H1 (cell line): Measurements from ENCODE around the gene PRSS38. TPM values are rescaled to one million over a fixed set of nuclear protein-coding genes. Genes with fewer than 3 reads are reported as not detected.

Source experiments
- ATF3 ChIP-seq: IDR thresholded peaks from 2 replicates; pipeline ENCODE4 v1.6.1; 2011; ENCODE audit warnings: low read depth, mild to moderate bottlenecking, low read length; ENCODE audit not compliant: insufficient read depth
- CHD7 ChIP-seq: fragments of 300-600 bp; sonication (generic); IDR thresholded peaks from 2 replicates; pipeline ENCODE4 v1.7.1; 2012; ENCODE audit warnings: low read length, moderate library complexity, mild to moderate bottlenecking, inconsistent platforms; ENCODE audit not compliant: insufficient replicate concordance
- GTF2F1 ChIP-seq: IDR thresholded peaks from 2 replicates; pipeline ENCODE4 v1.6.1; 2012; ENCODE audit warnings: low read depth, low read length, improper control_type of control experiment, borderline replicate concordance
- POLR2A ChIP-seq, 2 experiments: IDR thresholded peaks; 1 replicate in 1 of 2; 2 replicates in 1 of 2; pipeline ENCODE4 v1.6.1; 2011; ENCODE audit warnings: low read depth in 2 of 2, low read length in 2 of 2, mild to moderate bottlenecking in 2 of 2; ENCODE audit errors: control extremely low read depth in 1 of 2
- TAF7 ChIP-seq: optimal IDR thresholded peaks from 2 replicates; pipeline ENCODE3; 2011; ENCODE audit warnings: low read depth, mild to moderate bottlenecking, inconsistent platforms, low read length, moderate library complexity, borderline replicate concordance
- polyA plus RNA-seq, 7 experiments: library from polyadenylated mRNA; depleted of rRNA in 3 of 7; stranded (reverse) in 5 of 7; unstranded in 2 of 7; fragments of >200 nt in 5 of 7; fragments of 200-250 nt in 2 of 7; gene quantifications; 1 replicate in 5 of 7; 2 replicates in 1 of 7; 4 replicates in 1 of 7; pipeline versions ENCODE4 v1.2.1 to v1.2.3, GENCODE V29; 2011 to 2013; ENCODE audit warnings: missing spikeins in 2 of 7, mixed read lengths in 2 of 7
- total RNA-seq: library from RNA; stranded (reverse); fragmentation: NEBNext Ultra II Directional; extraction: Animal tissue kit (Norgen Biotek cat#: 25700); gene quantifications from 2 replicates; pipeline ENCODE4 v1.2.1, GENCODE V29; 2021

The PRSS38 gene
- total and polyA plus RNA-seq, 2 of the 8 experiments (the other 6 are each of a cell fraction or from before 2014, with no cell fraction given): not detected

GRCh38 chr1:227768640-227769039 is 46.8 kb upstream of the PRSS38 start (continued):
- no peak for TF ChIP-seq CHD7
- TF ChIP-seq ATF3: no peak
- no peak for TF ChIP-seq GTF2F1
- TF ChIP-seq TAF7: no peak
- TF ChIP-seq POLR2A (IDR thresholded peaks at IDR 0.05; ENCODE audit: control extremely low read depth in 1 of 2, low read depth in 2 of 2, low read length in 2 of 2): no peak
